H1 (cell line): ENCODE results near the gene DAPK1.

Experiments used
- CTCF ChIP-seq, 3 experiments: IDR thresholded peaks; 1 replicate in 2 of 3; 2 replicates in 1 of 3; pipeline versions ENCODE4 v1.5.1 to v1.6.1; 2011; ENCODE audit warnings: low read length in 3 of 3, mild to moderate bottlenecking in 3 of 3, inconsistent platforms in 2 of 3, low read depth in 1 of 3, moderate library complexity in 1 of 3; ENCODE audit not compliant: insufficient read depth in 1 of 3; ENCODE audit errors: control extremely low read depth in 1 of 3
- HDAC6 ChIP-seq: IDR thresholded peaks from one replicate; pipeline ENCODE4 v1.7.1; 2012; ENCODE audit warnings: low read depth, mild to moderate bottlenecking, inconsistent platforms, low read length, moderate library complexity
- POLR2A ChIP-seq, 2 experiments: IDR thresholded peaks; 1 replicate in 1 of 2; 2 replicates in 1 of 2; pipeline ENCODE4 v1.6.1; 2011; ENCODE audit warnings: low read depth in 2 of 2, low read length in 2 of 2, mild to moderate bottlenecking in 2 of 2; ENCODE audit errors: control extremely low read depth in 1 of 2
- POLR2AphosphoS5 ChIP-seq: IDR thresholded peaks from 2 replicates; pipeline ENCODE4 v1.6.1; 2011; ENCODE audit warnings: low read depth, low read length
- SIN3A ChIP-seq, 2 experiments: IDR thresholded peaks in 1 of 2; conservative IDR thresholded peaks in 1 of 2; 2 replicates each; pipeline ENCODE4 v1.6.1; 2011 to 2012; ENCODE audit warnings: low read length in 2 of 2, improper control_type of control experiment in 1 of 2, low read depth in 1 of 2, mild to moderate bottlenecking in 1 of 2
- TEAD4 ChIP-seq: IDR thresholded peaks from 2 replicates; pipeline ENCODE4 v1.6.1; 2012; ENCODE audit warnings: low read depth, low read length, inconsistent platforms, mixed read lengths

GRCh38 chr9:87708986-87709728, 211.5 kb downstream of the DAPK1 start:
- TF ChIP-seq TEAD4 (no peak), POLR2A (IDR thresholded peaks at IDR 0.05; ENCODE audit: control extremely low read depth in 1 of 2, low read depth in 2 of 2, low read length in 2 of 2) (no peak), CTCF (IDR thresholded peaks at IDR 0.05; ENCODE audit: control extremely low read depth in 1 of 3, insufficient read depth in 1 of 3, low read depth in 1 of 3, low read length in 3 of 3) (no peak), SIN3A (conservative IDR thresholded peaks at IDR 0.05 in 1 of 2, IDR thresholded peaks at IDR 0.05 in 1 of 2; ENCODE audit: low read depth in 1 of 2, low read length in 2 of 2) (no peak), POLR2AphosphoS5 (no peak), HDAC6 (no peak)
